ENCODE measurements around the gene GRM7. TPM values are rescaled to one million over a fixed set of nuclear protein-coding genes. Genes with fewer than 3 reads are reported as not detected.

Gene GRM7
- polyA plus RNA-seq, 5 donors: 0.13 to 0.72 (median 0.25) TPM

- DNase-seq: no peak
These were observed 637.8 kb downstream of the GRM7 start for GRCh38 chr3:7498715-7499114.

- DNase-seq: no peak
These were observed 642.5 kb downstream of the GRM7 start for GRCh38 chr3:7503431-7503830.

GRCh38 chr3:7504886-7505775 is 644.2 kb downstream of the GRM7 start:
- no peak for DNase-seq

- DNase-seq: no peak
These were observed 645.8 kb downstream of the GRM7 start for GRCh38 chr3:7506606-7507180.

GRCh38 chr3:7508821-7509220 is 647.9 kb downstream of the GRM7 start:
- DNase-seq: no peak

- DNase-seq: no peak
These were observed 651.1 kb downstream of the GRM7 start for GRCh38 chr3:7512048-7512447.

GRCh38 chr3:7518026-7518425 is 657.1 kb downstream of the GRM7 start:
- peak in 1 of 2 donors; percentile 15 for DNase-seq

- peak; percentile 41 to 49 for DNase-seq
These were observed 657.5 kb downstream of the GRM7 start for GRCh38 chr3:7518456-7518855.

GRCh38 chr3:7520059-7520458 is 659.1 kb downstream of the GRM7 start:
- DNase-seq: no peak

- DNase-seq: no peak
These were observed 659.7 kb downstream of the GRM7 start for GRCh38 chr3:7520593-7520992.

GRCh38 chr3:7536510-7536909 is 675.6 kb downstream of the GRM7 start:
- DNase-seq: no peak

GRCh38 chr3:7536921-7537320 is 676.0 kb downstream of the GRM7 start:
- DNase-seq: no peak

GRCh38 chr3:7543294-7543880 is 682.5 kb downstream of the GRM7 start:
- no peak for DNase-seq

GRCh38 chr3:7545334-7545733 is 684.4 kb downstream of the GRM7 start:
- DNase-seq: no peak

- peak; percentile 8 to 12 for DNase-seq
These were observed 685.3 kb downstream of the GRM7 start for GRCh38 chr3:7546253-7546652.

- no peak for DNase-seq
These were observed 686.9 kb downstream of the GRM7 start for GRCh38 chr3:7547826-7548225.

GRCh38 chr3:7562892-7563291 is 702.0 kb downstream of the GRM7 start:
- no peak for DNase-seq

GRCh38 chr3:7565574-7565973 is 704.7 kb downstream of the GRM7 start:
- DNase-seq: no peak

GRCh38 chr3:7567160-7567559 is 706.2 kb downstream of the GRM7 start:
- no peak for DNase-seq

GRCh38 chr3:7568526-7569184 is 707.7 kb downstream of the GRM7 start:
- DNase-seq: no peak

GRCh38 chr3:7573330-7573729 is 712.4 kb downstream of the GRM7 start:
- no peak for DNase-seq

GRCh38 chr3:7574435-7574834 is 713.5 kb downstream of the GRM7 start:
- DNase-seq: no peak

- DNase-seq: no peak
These were observed 715.2 kb downstream of the GRM7 start for GRCh38 chr3:7576071-7576470.

Measured in right lung (tissue), 5 donors.